OCI-LY3 (cell line): Measurements from ENCODE around the gene LRRN2.

Source experiments
- H2AFZ ChIP-seq: fragments of 200-600, 300-600 bp; shearing (Covaris generic); 2 replicates; pipeline ENCODE4 v1.6.0; 2014; ENCODE audit warnings: antibody characterized with exemption, low read depth, low read length
- H3K27ac ChIP-seq: fragments of 200-600, 300-600 bp; sonication (generic); 2 replicates; pipeline ENCODE4 v1.5.1; 2014; ENCODE audit warnings: mild to moderate bottlenecking, low read length, moderate library complexity, mixed read lengths
- H3K27me3 ChIP-seq: fragments of 200-600, 300-600 bp; sonication (generic); 2 replicates; pipeline ENCODE4 v1.6.1; 2014; ENCODE audit warnings: low read depth, low read length, mixed read lengths
- H3K36me3 ChIP-seq: fragments of 200-600, 300-600 bp; sonication (generic); replicated peaks from 2 replicates; pipeline ENCODE3; 2014; ENCODE audit warnings: low read depth, low read length, mixed read lengths
- H3K4me1 ChIP-seq: fragments of 300-600, 200-600 bp; sonication (generic); 2 replicates; pipeline ENCODE4 v1.6.1; 2014; ENCODE audit warnings: low read length, mixed read lengths
- H3K4me2 ChIP-seq: fragments of 200-600, 300-600 bp; sonication (generic); 2 replicates; pipeline ENCODE4 v1.6.1; 2014; ENCODE audit warnings: low read length, mixed read lengths
- H3K4me3 ChIP-seq: fragments of 300-600, 200-600 bp; sonication (generic); 2 replicates; pipeline ENCODE4 v1.5.1; 2014; ENCODE audit warnings: antibody characterized with exemption, mild to moderate bottlenecking, low read length, moderate library complexity
- H3K79me2 ChIP-seq: fragments of 300-600, 200-600 bp; shearing (Covaris generic); 2 replicates; pipeline ENCODE4 v1.6.1; 2014; ENCODE audit warnings: mild to moderate bottlenecking, low read length, mixed read lengths
- H3K9ac ChIP-seq: fragments of 300-600, 200-600 bp; shearing (Covaris generic); 2 replicates; pipeline ENCODE4 v1.6.0; 2014; ENCODE audit warnings: mild to moderate bottlenecking, low read length, moderate library complexity
- H3K9me3 ChIP-seq: fragments of 200-600, 300-600 bp; shearing (Covaris generic); 2 replicates; pipeline ENCODE4 v1.6.1; 2014; ENCODE audit warnings: low read length, mixed read lengths; ENCODE audit not compliant: insufficient read depth
- H4K20me1 ChIP-seq: fragments of 200-600, 300-600 bp; sonication (generic); 2 replicates; pipeline ENCODE4 v1.6.1; 2016; ENCODE audit warnings: low read length, mixed read lengths; ENCODE audit not compliant: insufficient read depth
- EZH2phosphoT487 ChIP-seq: fragments of 200-600 bp; shearing (Covaris generic); IDR thresholded peaks from 2 replicates; pipeline ENCODE4 v1.6.1; 2018; ENCODE audit warnings: antibody characterized with exemption, mixed run types, low read depth
- TF ChIP-seq, protein P1 (sequence below): fragments of 200-600, 300-600 bp; sonication (generic); IDR thresholded peaks from 2 replicates; pipeline ENCODE4 v1.5.1; 2014; ENCODE audit warnings: antibody characterized with exemption, low read length, low read depth

LRRN2 gene

DNA sequence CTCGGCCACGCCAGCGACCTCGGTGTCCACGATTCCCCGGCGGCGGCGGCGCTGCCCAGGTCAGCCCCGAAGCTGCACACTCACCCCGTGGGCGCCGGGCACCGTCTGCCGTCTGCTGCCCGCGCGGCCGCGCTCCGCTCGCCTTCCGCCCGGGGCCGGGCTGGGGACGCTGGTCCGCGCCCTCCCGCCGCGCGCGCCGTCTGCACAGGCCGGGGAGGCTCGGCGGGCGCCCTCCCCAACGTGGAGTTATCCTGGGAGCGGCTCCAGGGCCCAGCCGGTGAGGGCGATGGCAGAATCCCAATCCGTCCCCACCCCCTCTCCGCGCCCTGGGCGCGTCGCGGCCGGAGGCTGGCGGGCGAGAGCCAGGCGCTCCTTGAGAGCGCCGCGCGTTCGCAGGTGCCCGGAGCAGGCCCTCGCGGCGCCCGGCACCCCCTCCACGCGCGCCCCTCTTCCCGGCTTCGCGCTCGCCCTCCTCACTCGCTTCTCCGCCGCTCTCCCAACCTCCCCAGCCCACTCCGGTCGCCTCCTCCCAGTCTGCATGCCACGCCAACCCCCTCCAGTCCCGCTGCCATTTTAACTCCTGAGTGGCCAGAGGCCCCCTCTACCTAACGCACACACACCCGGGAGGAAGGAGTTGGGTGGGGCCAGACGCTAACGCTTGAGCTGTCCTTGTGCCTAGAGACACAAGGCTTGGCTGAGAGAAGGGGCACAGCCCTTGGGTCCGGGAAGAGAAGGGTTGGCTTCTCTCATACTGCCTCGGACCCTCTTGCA lies at the start of gene LRRN2:
Gene LRRN2 (minus strand): TSS at position 503 of the 771 bp plus-strand sequence. CDS start 65,746 bp downstream, outside the sequence.
- TF ChIP-seq, protein P1, sequence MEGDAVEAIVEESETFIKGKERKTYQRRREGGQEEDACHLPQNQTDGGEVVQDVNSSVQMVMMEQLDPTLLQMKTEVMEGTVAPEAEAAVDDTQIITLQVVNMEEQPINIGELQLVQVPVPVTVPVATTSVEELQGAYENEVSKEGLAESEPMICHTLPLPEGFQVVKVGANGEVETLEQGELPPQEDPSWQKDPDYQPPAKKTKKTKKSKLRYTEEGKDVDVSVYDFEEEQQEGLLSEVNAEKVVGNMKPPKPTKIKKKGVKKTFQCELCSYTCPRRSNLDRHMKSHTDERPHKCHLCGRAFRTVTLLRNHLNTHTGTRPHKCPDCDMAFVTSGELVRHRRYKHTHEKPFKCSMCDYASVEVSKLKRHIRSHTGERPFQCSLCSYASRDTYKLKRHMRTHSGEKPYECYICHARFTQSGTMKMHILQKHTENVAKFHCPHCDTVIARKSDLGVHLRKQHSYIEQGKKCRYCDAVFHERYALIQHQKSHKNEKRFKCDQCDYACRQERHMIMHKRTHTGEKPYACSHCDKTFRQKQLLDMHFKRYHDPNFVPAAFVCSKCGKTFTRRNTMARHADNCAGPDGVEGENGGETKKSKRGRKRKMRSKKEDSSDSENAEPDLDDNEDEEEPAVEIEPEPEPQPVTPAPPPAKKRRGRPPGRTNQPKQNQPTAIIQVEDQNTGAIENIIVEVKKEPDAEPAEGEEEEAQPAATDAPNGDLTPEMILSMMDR = no peak
- no peak for TF ChIP-seq EZH2phosphoT487
- H2AFZ ChIP-seq = no peak within 1 kb of the TSS
- no peak within 1 kb of the TSS for H3K4me3 ChIP-seq
- no peaks in the 10 kb centered on the region for H3K36me3 ChIP-seq
- no peak within 1 kb of the TSS for H3K9ac ChIP-seq
- H3K27ac ChIP-seq = no peak within 1 kb of the TSS
- no peaks in the 10 kb centered on the region for H3K9me3 ChIP-seq
- H3K4me2 ChIP-seq = no peak within 1 kb of the TSS
- H3K4me1 ChIP-seq = no peaks in the 10 kb centered on the region
- H3K79me2 ChIP-seq = no peaks in the 10 kb centered on the region
- H3K27me3 ChIP-seq = peaks cover 32% of the 10 kb centered on the region
- no peaks in the 10 kb centered on the region for H4K20me1 ChIP-seq

GRCh38 chr1:204735042-204735441 lies 49.5 kb upstream of the LRRN2 start:
- H3K9ac ChIP-seq = no peak overlapping the region
- no peak overlapping the region for H3K27ac ChIP-seq
- TF ChIP-seq, protein P1 = no peak
- no peak for TF ChIP-seq EZH2phosphoT487
- H3K9me3 ChIP-seq = peaks cover 9% of the 10 kb centered on the region; the same call in 1 of the 2 replicates
- H3K79me2 ChIP-seq = no peaks in the 10 kb centered on the region
- no peaks in the 10 kb centered on the region for H3K4me1 ChIP-seq
- no peaks in the 10 kb centered on the region for H4K20me1 ChIP-seq
- H3K4me3 ChIP-seq = no peak overlapping the region
- peaks cover 62% of the 10 kb centered on the region for H3K27me3 ChIP-seq
- H2AFZ ChIP-seq = no peak overlapping the region
- no peak overlapping the region for H3K4me2 ChIP-seq
- no peaks in the 10 kb centered on the region for H3K36me3 ChIP-seq

GRCh38 chr1:204733869-204734596 lies 48.5 kb upstream of the LRRN2 start:
- peaks cover 8% of the 10 kb centered on the region; the same call in 1 of the 2 replicates for H3K9me3 ChIP-seq
- H2AFZ ChIP-seq = no peak overlapping the region
- H3K4me1 ChIP-seq = no peaks in the 10 kb centered on the region
- peaks cover 63% of the 10 kb centered on the region for H3K27me3 ChIP-seq
- H4K20me1 ChIP-seq = no peaks in the 10 kb centered on the region
- no peak overlapping the region for H3K4me2 ChIP-seq
- TF ChIP-seq EZH2phosphoT487 = no peak
- TF ChIP-seq, protein P1 = no peak
- no peak overlapping the region for H3K27ac ChIP-seq
- H3K36me3 ChIP-seq = no peaks in the 10 kb centered on the region
- no peaks in the 10 kb centered on the region for H3K79me2 ChIP-seq
- H3K9ac ChIP-seq = no peak overlapping the region
- H3K4me3 ChIP-seq = no peak overlapping the region

DNA sequence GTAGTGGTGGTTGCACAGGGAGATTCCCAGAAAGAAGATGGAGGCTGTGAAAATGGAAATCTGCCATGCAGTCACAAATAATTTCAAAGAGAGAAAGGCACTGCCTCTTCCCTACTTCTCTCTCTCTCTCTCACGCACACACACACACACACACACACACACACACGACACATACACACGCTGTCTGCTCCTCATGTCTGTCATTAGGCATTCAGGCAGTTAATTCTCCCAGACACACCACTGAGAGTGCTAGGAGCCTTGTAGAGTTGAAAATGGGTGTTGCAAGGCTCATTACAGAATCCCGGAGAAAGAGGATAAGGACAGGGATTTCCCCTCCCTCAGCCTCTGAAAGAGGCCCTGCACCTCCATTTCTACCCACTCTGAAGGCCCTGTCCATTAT lies 47.8 kb upstream of the LRRN2 start:
- H3K9ac ChIP-seq = no peak overlapping the region
- 0 out of 2 replicates have a peak, but pooled peaks cover under 1% of the 10 kb centered on the region for H3K9me3 ChIP-seq
- no peak overlapping the region for H2AFZ ChIP-seq
- peaks cover 63% of the 10 kb centered on the region for H3K27me3 ChIP-seq
- no peaks in the 10 kb centered on the region for H3K36me3 ChIP-seq
- H3K4me2 ChIP-seq = no peak overlapping the region
- TF ChIP-seq, protein P1 = no peak
- H3K4me1 ChIP-seq = no peaks in the 10 kb centered on the region
- no peaks in the 10 kb centered on the region for H4K20me1 ChIP-seq
- no peak overlapping the region for H3K27ac ChIP-seq
- H3K4me3 ChIP-seq = no peak overlapping the region
- no peaks in the 10 kb centered on the region for H3K79me2 ChIP-seq
